B cell (primary cell): Measurements from ENCODE around the gene AGO3. TPM values are rescaled to one million over a fixed set of nuclear protein-coding genes. Genes with fewer than 3 reads are reported as not detected.

Experiments used
- ATAC-seq: fragments of 200-7000 bp; cut with Tn5 transposase; one replicate; pipeline ENCODE4 v1.10.0; 2021; ENCODE audit warnings: low read depth, mild to moderate bottlenecking, moderate number of reproducible peaks, moderate library complexity
- CTCF ChIA-PET: fragments of 350-600 bp; sonication (Branson Sonifier 250); formaldehyde crosslinking; loops from one replicate; lab custom pipeline; 2021; ENCODE audit warnings: antibody characterized with exemption, inconsistent platforms; lab: Charles Lee
- POLR2A ChIA-PET: fragments of 350-600 bp; sonication (Branson Sonifier 250); formaldehyde crosslinking; loops from one replicate; lab custom pipeline; 2021; ENCODE audit warnings: antibody characterized with exemption; lab: Charles Lee
- DNase-seq: peaks from one replicate; pipeline ENCODE4 v3.0.0; 2013
- H2AFZ ChIP-seq: 2 replicates; pipeline ENCODE4 v1.6.1; 2012; ENCODE audit warnings: mild to moderate bottlenecking, low read depth, low read length; ENCODE audit not compliant: insufficient read depth, poor library complexity, severe bottlenecking
- H3K27ac ChIP-seq, 2 donors: 1 replicate in 1 of 2; 2 replicates in 1 of 2; pipeline ENCODE4 v1.5.1; 2012 to 2013; ENCODE audit warnings: low read length in 2 of 2, mild to moderate bottlenecking in 2 of 2, moderate library complexity in 1 of 2
- H3K27me3 ChIP-seq, 4 experiments: fragments of 200-600 bp in 1 of 4; sonication (generic) in 1 of 4; replicated peaks in 1 of 4; 1 replicate in 2 of 4; 2 replicates in 2 of 4; pipeline versions ENCODE4 v1.6.1 to v1.7.0; 2013 to 2016; ENCODE audit warnings: low read length in 3 of 4, mild to moderate bottlenecking in 2 of 4, mixed read lengths in 1 of 4, moderate library complexity in 1 of 4; ENCODE audit not compliant: insufficient read depth in 4 of 4, control insufficient read depth in 3 of 4; ENCODE audit errors: control extremely low read depth in 1 of 4
- H3K36me3 ChIP-seq, 2 experiments: replicated peaks in 1 of 2; 1 replicate in 1 of 2; 2 replicates in 1 of 2; pipeline versions ENCODE4 v1.6.1 to v1.7.1; 2013; ENCODE audit warnings: low read length in 1 of 2; ENCODE audit not compliant: insufficient read depth in 2 of 2, control insufficient read depth in 1 of 2; ENCODE audit errors: control extremely low read depth in 1 of 2, extremely low read depth in 1 of 2
- H3K4me1 ChIP-seq, 2 donors: fragments of 200-600 bp in 1 of 2; sonication (generic) in 1 of 2; 1 replicate in 1 of 2; 2 replicates in 1 of 2; pipeline versions ENCODE4 v1.5.1 to v1.6.1; 2013 to 2017; ENCODE audit warnings: low read length in 2 of 2; ENCODE audit not compliant: control insufficient read depth in 2 of 2, insufficient read depth in 2 of 2
- H3K4me2 ChIP-seq: replicated peaks from 2 replicates; pipeline ENCODE3; 2012; ENCODE audit warnings: mild to moderate bottlenecking, low read depth, low read length; ENCODE audit not compliant: poor library complexity, severe bottlenecking
- H3K4me3 ChIP-seq, 5 experiments: fragments of 200-600 bp in 1 of 5; sonication (generic) in 1 of 5; 1 replicate in 3 of 5; 2 replicates in 2 of 5; pipeline versions ENCODE4 v1.5.1 to v1.7.0; 2011 to 2016; ENCODE audit warnings: low read length in 4 of 5, mild to moderate bottlenecking in 4 of 5, low read depth in 2 of 5, control low read depth in 1 of 5, moderate library complexity in 1 of 5; ENCODE audit not compliant: insufficient read depth in 1 of 5; ENCODE audit errors: control extremely low read depth in 1 of 5, extremely low read depth in 1 of 5
- H3K79me2 ChIP-seq: fragments of 200-600 bp; sonication (generic); one replicate; pipeline ENCODE4 v1.6.0; 2016; ENCODE audit warnings: low read length; ENCODE audit not compliant: control insufficient read depth, insufficient read depth
- H3K9ac ChIP-seq: fragments of 200-600 bp; sonication (generic); 2 replicates; pipeline ENCODE4 v1.6.1; 2017; ENCODE audit warnings: mild to moderate bottlenecking, low read length, moderate library complexity
- H3K9me3 ChIP-seq, 3 donors: one replicate each; pipeline versions ENCODE4 v1.6.1 to v1.7.1; 2013; ENCODE audit warnings: low read length in 2 of 3; ENCODE audit not compliant: control insufficient read depth in 2 of 3, insufficient read depth in 1 of 3; ENCODE audit errors: control extremely low read depth in 1 of 3
- H4K20me1 ChIP-seq: 2 replicates; pipeline ENCODE4 v1.6.0; 2012; ENCODE audit warnings: mild to moderate bottlenecking, low read length; ENCODE audit not compliant: insufficient read depth, control insufficient read depth, poor library complexity, severe bottlenecking
- H3K27ac Mint-ChIP-seq: one replicate; pipeline ENCODE4 v1.8.0; 2021; ENCODE audit warnings: mixed read lengths
- H3K27me3 Mint-ChIP-seq: one replicate; pipeline ENCODE4 v1.8.0; 2021; ENCODE audit warnings: mixed read lengths
- H3K4me1 Mint-ChIP-seq: one replicate; pipeline ENCODE4 v1.8.0; 2021; ENCODE audit warnings: mixed read lengths
- H3K4me3 Mint-ChIP-seq: one replicate; pipeline ENCODE4 v1.8.0; 2021; ENCODE audit warnings: mixed read lengths
- H3K9me3 Mint-ChIP-seq: one replicate; pipeline ENCODE4 v1.8.0; 2022; ENCODE audit warnings: mixed read lengths; ENCODE audit not compliant: insufficient read depth
- CTCF ChIP-seq: fragments of 200-600 bp; IDR thresholded peaks from one replicate; pipeline ENCODE4 v1.8.0; 2022; ENCODE audit warnings: antibody characterized with exemption, mild to moderate bottlenecking
- EZH2 ChIP-seq: IDR thresholded peaks from 2 replicates; pipeline ENCODE4 v1.6.1; 2012; ENCODE audit warnings: borderline replicate concordance, low read depth, mild to moderate bottlenecking, moderate library complexity, low read length; ENCODE audit not compliant: insufficient read depth, poor library complexity, severe bottlenecking
- WGBS: methylation state at CpG from one replicate; pipeline ENCODE4 v1.1.5; 2013; ENCODE audit warnings: missing lambda C conversion rate; ENCODE audit not compliant: insufficient coverage; 5-methylcytosine and 5-hydroxymethylcytosine counted together
- intact Hi-C: fragments of 100-400 bp; cut with micrococcal nuclease; formaldehyde crosslinking; loops from one replicate; pipeline ENCODE4 v1.10.0; 2022
- polyA plus RNA-seq: library from polyadenylated mRNA; depleted of rRNA; stranded (reverse); fragments of >200 nt; gene quantifications from 2 replicates; pipeline ENCODE4 v1.2.3, GENCODE V29; 2012
- total RNA-seq, 2 donors: library from RNA; stranded (reverse); fragments of 120-200 nt in 1 of 2; gene quantifications; 1 replicate in 1 of 2; 2 replicates in 1 of 2; pipeline versions ENCODE4 v1.2.3 to v1.2.4, GENCODE V29; 2013 to 2022

The AGO3 gene
- total and polyA plus RNA-seq, 2 donors (not counting 1 experiment from before 2014, with no cell fraction given) = 5.1 to 44.9 TPM

DNA sequence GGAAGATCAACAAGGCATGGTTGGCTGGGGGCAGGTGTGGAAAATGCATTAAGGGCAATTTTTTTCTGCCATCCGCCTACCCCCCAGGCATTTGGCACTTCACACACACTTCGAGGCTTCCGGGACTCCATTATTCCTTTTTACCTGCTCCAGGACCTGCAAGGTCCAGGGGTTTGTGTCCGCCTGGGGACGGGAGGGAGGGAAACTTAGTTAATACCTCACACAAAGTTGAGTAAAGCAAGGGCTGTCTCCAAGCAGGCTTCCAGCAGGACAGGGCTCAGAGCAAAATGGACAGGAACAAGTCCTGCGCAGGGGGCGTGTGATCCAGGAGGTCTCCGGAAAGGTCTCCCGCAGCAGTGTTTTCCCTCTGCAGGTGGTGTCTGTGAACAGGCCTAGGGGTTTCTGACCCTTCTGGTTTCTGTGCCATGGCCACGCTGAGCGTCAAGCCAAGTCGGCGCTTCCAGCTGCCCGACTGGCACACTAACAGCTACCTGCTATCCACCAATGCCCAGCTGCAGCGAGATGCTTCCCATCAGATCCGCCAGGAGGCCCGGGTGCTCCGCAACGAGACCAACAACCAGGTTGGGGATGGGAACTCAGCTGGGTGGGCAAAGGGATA lies 153.7 kb downstream of the AGO3 start:
- no peak overlapping the region for H3K27ac ChIP-seq
- POLR2A ChIA-PET = interaction anchor here (0.7 kb wide), 1 partner anchor 1413 kb away, joined by 8 read pairs; no protein-coding TSS in a partner anchor
- H3K27ac Mint-ChIP-seq = no peak overlapping the region
- DNase-seq (no peak), ATAC-seq (no peak)
- H3K9me3 Mint-ChIP-seq = no peaks in the 10 kb centered on the region
- peaks cover 0 to 25% (median 12%) of the 10 kb centered on the region in 4 experiments for H3K27me3 ChIP-seq
- H3K27me3 Mint-ChIP-seq = peaks cover 32% of the 10 kb centered on the region
- H3K4me1 ChIP-seq = peaks cover 20 to 26% of the 10 kb centered on the region in 2 donors
- H3K4me2 ChIP-seq = peak overlapping the region; percentile 74
- peak overlapping the region; percentile 38 for H3K9ac ChIP-seq
- TF ChIP-seq EZH2 = no peak
- peak overlapping the region in 2 of 5 experiments; percentile 25 to 51 for H3K4me3 ChIP-seq
- no peaks in the 10 kb centered on the region for H3K36me3 ChIP-seq
- peaks cover 17% of the 10 kb centered on the region for H3K79me2 ChIP-seq
- peak overlapping the region; percentile 62 for H2AFZ ChIP-seq
- CTCF ChIA-PET = no interaction called here
- WGBS = 80% methylated on average over 12 of the region's 19 CpGs
- intact Hi-C loops = no loop called here
- H3K9me3 ChIP-seq = peaks cover 0 to 3% (median 0%) of the 10 kb centered on the region in 3 donors
- H4K20me1 ChIP-seq = no peaks in the 10 kb centered on the region
- H3K4me1 Mint-ChIP-seq = peaks cover 11% of the 10 kb centered on the region
- peak overlapping the region; percentile 32 for H3K4me3 Mint-ChIP-seq

GRCh38 chr1:36085126-36085525 lies 154.2 kb downstream of the AGO3 start:
- Histone ChIP-seq H3K4me1 (peaks cover 25 to 31% of the 10 kb centered on the region in 2 donors), H3K79me2 (peaks cover 22% of the 10 kb centered on the region), H3K4me2 (no peak overlapping the region), H4K20me1 (no peaks in the 10 kb centered on the region), H3K9ac (no peak overlapping the region), H2AFZ (no peak overlapping the region), H3K36me3 (no peaks in the 10 kb centered on the region), H3K27me3 (peaks cover 0 to 25% (median 12%) of the 10 kb centered on the region in 4 experiments), H3K9me3 (peaks cover 0 to 3% (median 0%) of the 10 kb centered on the region in 3 donors), H3K27ac (no peak overlapping the region), H3K4me3 (no peak overlapping the region)
- no peak for ATAC-seq
- H3K4me3 Mint-ChIP-seq = peak overlapping the region; percentile 32
- H3K27me3 Mint-ChIP-seq = peaks cover 32% of the 10 kb centered on the region
- H3K9me3 Mint-ChIP-seq = no peaks in the 10 kb centered on the region
- no peak for TF ChIP-seq EZH2
- TF ChIP-seq CTCF = no peak
- H3K27ac Mint-ChIP-seq = no peak overlapping the region
- DNase-seq = no peak
- H3K4me1 Mint-ChIP-seq = peaks cover 16% of the 10 kb centered on the region
- intact Hi-C loops = no loop called here
- POLR2A ChIA-PET = interaction anchor here (0.7 kb wide), 1 partner anchor 1413 kb away, joined by 8 read pairs; no protein-coding TSS in a partner anchor
- 100% methylated on average over 3 of the region's 9 CpGs for WGBS
- CTCF ChIA-PET = interaction anchor here (0.8 kb wide), 1 partner anchor 202 kb away, joined by 4 read pairs; the partner anchor contains the start of gene AGO1
